ENCODE results near the gene ESAM.
A peak's percentile ranks its signal among the peaks of the same experiment; 100 is the strongest.

The ESAM gene

GRCh38 chr11:124807201-124807600 lies 45.1 kb upstream of the ESAM start:
- Histone ChIP-seq H3K27ac (replicated peaks) (no peak overlapping the region), H3K27me3 (ENCODE audit: insufficient read depth, poor library complexity, severe bottlenecking) (peaks cover 5% of the 10 kb centered on the region), H3K4me3 (replicated peaks; ENCODE audit: insufficient read depth, low read length) (no peak overlapping the region)
- no peak for DNase-seq (ENCODE audit: low read depth in 1 of 2, low spot score in 1 of 2)
- no peak for TF ChIP-seq GABPA (IDR thresholded peaks at IDR 0.05; ENCODE audit: low read depth)
- no peak for TF ChIP-seq CTCF (IDR thresholded peaks at IDR 0.05; ENCODE audit: insufficient read depth, low read length)

DNA sequence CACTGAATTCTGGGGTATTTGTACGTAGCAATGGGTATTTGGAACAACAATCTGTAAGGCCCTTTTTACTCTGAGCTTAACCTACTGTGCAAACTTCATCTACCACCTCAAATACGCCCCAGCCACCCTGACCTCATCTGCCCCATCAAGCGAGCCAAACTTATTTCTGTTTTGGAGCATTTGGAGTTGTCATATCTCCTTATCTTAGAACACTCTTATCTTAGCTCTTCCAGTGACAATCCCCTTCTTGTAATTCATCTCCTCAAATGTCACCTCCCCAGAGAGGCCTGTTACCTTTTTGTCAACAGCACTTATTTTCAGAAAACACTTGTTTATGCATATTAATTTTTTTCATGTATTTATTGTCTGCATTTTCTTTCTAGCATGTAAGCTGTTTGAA lies 42.8 kb upstream of the ESAM start:
- no peak for DNase-seq (ENCODE audit: low read depth in 1 of 2, low spot score in 1 of 2)
- TF ChIP-seq POLR2AphosphoS5 (IDR thresholded peaks at IDR 0.05; ENCODE audit: low read depth) (no peak), GABPA (IDR thresholded peaks at IDR 0.05; ENCODE audit: low read depth) (no peak), CTCF (IDR thresholded peaks at IDR 0.05; ENCODE audit: insufficient read depth, low read length) (no peak), REST (IDR thresholded peaks at IDR 0.05; ENCODE audit: insufficient replicate concordance, low read depth) (no peak), SPI1 (IDR thresholded peaks at IDR 0.05; ENCODE audit: borderline replicate concordance, low read depth) (no peak)
- H3K27ac ChIP-seq (replicated peaks): no peak overlapping the region
- H3K4me3 ChIP-seq (replicated peaks; ENCODE audit: insufficient read depth, low read length): no peak overlapping the region
- H3K27me3 ChIP-seq (ENCODE audit: insufficient read depth, poor library complexity, severe bottlenecking): peaks cover 5% of the 10 kb centered on the region

GRCh38 chr11:124801636-124802312 lies 39.7 kb upstream of the ESAM start:
- TF ChIP-seq GABPA (IDR thresholded peaks at IDR 0.05; ENCODE audit: low read depth) (no peak), SPI1 (IDR thresholded peaks at IDR 0.05; ENCODE audit: borderline replicate concordance, low read depth) (no peak), POLR2AphosphoS5 (IDR thresholded peaks at IDR 0.05; ENCODE audit: low read depth) (no peak), REST (IDR thresholded peaks at IDR 0.05; ENCODE audit: insufficient replicate concordance, low read depth) (no peak), CTCF (IDR thresholded peaks at IDR 0.05; ENCODE audit: insufficient read depth, low read length) (no peak)
- no peak overlapping the region for H3K4me3 ChIP-seq (replicated peaks; ENCODE audit: insufficient read depth, low read length)
- H3K27ac ChIP-seq (replicated peaks): no peak overlapping the region
- no peak for DNase-seq (ENCODE audit: low read depth in 1 of 2, low spot score in 1 of 2)
- peaks cover 3% of the 10 kb centered on the region for H3K27me3 ChIP-seq (ENCODE audit: insufficient read depth, poor library complexity, severe bottlenecking)

DNA sequence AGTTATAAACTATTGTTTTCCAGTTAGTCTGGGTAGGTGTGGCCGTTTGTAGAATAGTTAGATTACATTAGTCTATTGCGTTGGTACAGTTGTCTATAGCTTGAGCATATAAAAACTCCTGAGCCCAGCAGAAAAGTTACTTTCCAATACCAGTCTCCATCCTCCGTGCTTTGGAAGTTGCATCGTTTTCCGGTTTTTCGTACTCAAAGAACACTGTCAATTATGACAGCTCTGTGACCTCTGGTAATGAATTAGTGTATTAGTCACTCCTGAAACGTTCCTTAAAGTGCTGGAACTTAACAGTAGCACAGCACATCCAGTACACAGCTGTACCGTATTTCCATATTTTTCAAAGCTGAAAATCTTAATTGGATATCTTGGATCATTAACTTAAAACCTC lies 38.9 kb upstream of the ESAM start:
- Histone ChIP-seq H3K27me3 (ENCODE audit: insufficient read depth, poor library complexity, severe bottlenecking) (peaks cover 3% of the 10 kb centered on the region), H3K27ac (replicated peaks) (no peak overlapping the region), H3K4me3 (replicated peaks; ENCODE audit: insufficient read depth, low read length) (peak overlapping the region; percentile 96)
- no peak for DNase-seq (ENCODE audit: low read depth in 1 of 2, low spot score in 1 of 2)
- TF ChIP-seq CTCF (IDR thresholded peaks at IDR 0.05; ENCODE audit: insufficient read depth, low read length): no peak
